Pulmonary artery endothelial cell (primary cell): ENCODE results near the gene CHSY1. TPM values are rescaled to one million over a fixed set of nuclear protein-coding genes. Genes with fewer than 3 reads are reported as not detected.
"Not testable (repeated sequence)": the region's sequence is repeated elsewhere in the genome, so short reads cannot be mapped to it uniquely, and the experiment has no call there.

ENCODE experiments used
- DNase-seq: peaks from one replicate; pipeline ENCODE4 v3.0.0-alpha.2; 2011; ENCODE audit warnings: low read depth, low spot score
- total RNA-seq: library from RNA; depleted of rRNA; stranded (reverse); fragments of >200 nt; gene quantifications from 2 replicates; pipeline ENCODE4 v1.2.3, GENCODE V29; 2014

CHSY1 gene
- total RNA-seq, 1 donor from 2014 or later, result 50.5 TPM

GRCh38 chr15:101138086-101138660 lies 113.7 kb downstream of the CHSY1 start:
- no peak for DNase-seq

- DNase-seq, result no peak
Measured at GRCh38 chr15:101137312-101137940, 114.4 kb downstream of the CHSY1 start.

- DNase-seq, result no peak
Measured at GRCh38 chr15:101136381-101137268, 115.2 kb downstream of the CHSY1 start.

GRCh38 chr15:101135532-101136166 lies 116.2 kb downstream of the CHSY1 start:
- no peak for DNase-seq

GRCh38 chr15:101134780-101135179 lies 117.1 kb downstream of the CHSY1 start:
- DNase-seq, result no peak

- DNase-seq, result no peak
Measured at GRCh38 chr15:101133751-101134261, 118.0 kb downstream of the CHSY1 start.

GRCh38 chr15:101133181-101133460 lies 118.7 kb downstream of the CHSY1 start:
- no peak for DNase-seq

- DNase-seq, result no peak
Measured at GRCh38 chr15:101132390-101133180, 119.3 kb downstream of the CHSY1 start.

- DNase-seq, result no peak
Measured at GRCh38 chr15:101131489-101132389, 120.1 kb downstream of the CHSY1 start.

- DNase-seq, result no peak
Measured at GRCh38 chr15:101129851-101130380, 121.9 kb downstream of the CHSY1 start.

GRCh38 chr15:101128221-101129015 lies 123.4 kb downstream of the CHSY1 start:
- peak; percentile 27 for DNase-seq

GRCh38 chr15:101127506-101128076 lies 124.3 kb downstream of the CHSY1 start:
- peak; percentile 74 for DNase-seq

GRCh38 chr15:101126618-101127505 lies 125.0 kb downstream of the CHSY1 start:
- no peak for DNase-seq

- not testable (repeated sequence) for DNase-seq
Measured at GRCh38 chr15:101125881-101126428, 125.9 kb downstream of the CHSY1 start.
